Fibroblast of pulmonary artery (primary cell): ENCODE data around the gene CAMK2N1.

ENCODE experiments used
- DNase-seq: peaks from one replicate; pipeline ENCODE4 v3.0.0-alpha.2; 2010; ENCODE audit warnings: low read depth
- H3K4me3 ChIP-seq: replicated peaks from 2 replicates; pipeline ENCODE4 v1.5.1; 2011; ENCODE audit warnings: low read depth, mild to moderate bottlenecking, control low read depth, low read length, moderate library complexity
- CTCF ChIP-seq: IDR thresholded peaks from 2 replicates; pipeline ENCODE4 v1.5.1; 2011; ENCODE audit warnings: mild to moderate bottlenecking, control low read depth, low read length, inconsistent platforms; ENCODE audit errors: missing control alignments

Gene CAMK2N1

GRCh38 chr1:20496241-20496661 is 10.2 kb upstream of the CAMK2N1 start:
- no peak for TF ChIP-seq CTCF
- DNase-seq = peak; percentile 33
- H3K4me3 ChIP-seq = no peak overlapping the region

GRCh38 chr1:20495661-20496060 is 9.7 kb upstream of the CAMK2N1 start:
- no peak overlapping the region for H3K4me3 ChIP-seq
- TF ChIP-seq CTCF = no peak
- DNase-seq = no peak

- H3K4me3 ChIP-seq = no peak overlapping the region
- no peak for TF ChIP-seq CTCF
- DNase-seq = peak; percentile 86
Measured at GRCh38 chr1:20494609-20495311, 8.8 kb upstream of the CAMK2N1 start.

- peak; percentile 98 for TF ChIP-seq CTCF
- H3K4me3 ChIP-seq = no peak overlapping the region
- peak; percentile 93 for DNase-seq
Measured at GRCh38 chr1:20493839-20494608, 8.0 kb upstream of the CAMK2N1 start.

GRCh38 chr1:20493309-20493708 is 7.3 kb upstream of the CAMK2N1 start:
- TF ChIP-seq CTCF = no peak
- no peak for DNase-seq
- H3K4me3 ChIP-seq = no peak overlapping the region

- no peak overlapping the region for H3K4me3 ChIP-seq
- DNase-seq = no peak
Measured at GRCh38 chr1:20492751-20493150, 6.7 kb upstream of the CAMK2N1 start.

More at GRCh38 chr1:20492751-20493150, 6.7 kb upstream of the CAMK2N1 start:
- no peak for TF ChIP-seq CTCF
